ENCODE data around the gene INPP5D.

Gene INPP5D

DNA sequence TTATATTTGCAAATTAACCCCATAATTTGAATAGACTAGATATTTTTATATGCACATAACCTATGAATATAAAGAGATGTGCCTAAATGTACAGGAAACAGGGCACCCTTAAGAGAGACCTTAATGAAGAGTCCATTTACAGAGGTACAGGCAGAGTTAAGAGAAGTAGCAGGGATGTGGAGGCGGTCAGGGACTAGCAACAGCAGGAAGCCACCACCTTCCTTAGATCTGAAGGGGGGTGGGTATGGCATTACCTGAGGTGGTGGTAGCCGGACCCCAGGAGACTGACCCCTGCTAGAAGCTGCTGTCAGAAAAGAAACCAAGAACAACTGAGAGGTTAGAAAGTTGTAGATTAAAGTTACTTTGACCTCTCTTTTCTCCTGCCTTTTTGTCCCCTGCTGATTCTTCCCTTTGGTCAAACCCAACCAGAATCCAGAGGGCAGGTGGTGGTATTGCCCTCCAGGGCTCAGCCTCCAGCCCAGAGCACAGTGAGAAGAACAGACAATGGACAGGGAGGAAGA, 166.4 kb downstream of the INPP5D start (continued):
- TF ChIP-seq, protein P1, sequence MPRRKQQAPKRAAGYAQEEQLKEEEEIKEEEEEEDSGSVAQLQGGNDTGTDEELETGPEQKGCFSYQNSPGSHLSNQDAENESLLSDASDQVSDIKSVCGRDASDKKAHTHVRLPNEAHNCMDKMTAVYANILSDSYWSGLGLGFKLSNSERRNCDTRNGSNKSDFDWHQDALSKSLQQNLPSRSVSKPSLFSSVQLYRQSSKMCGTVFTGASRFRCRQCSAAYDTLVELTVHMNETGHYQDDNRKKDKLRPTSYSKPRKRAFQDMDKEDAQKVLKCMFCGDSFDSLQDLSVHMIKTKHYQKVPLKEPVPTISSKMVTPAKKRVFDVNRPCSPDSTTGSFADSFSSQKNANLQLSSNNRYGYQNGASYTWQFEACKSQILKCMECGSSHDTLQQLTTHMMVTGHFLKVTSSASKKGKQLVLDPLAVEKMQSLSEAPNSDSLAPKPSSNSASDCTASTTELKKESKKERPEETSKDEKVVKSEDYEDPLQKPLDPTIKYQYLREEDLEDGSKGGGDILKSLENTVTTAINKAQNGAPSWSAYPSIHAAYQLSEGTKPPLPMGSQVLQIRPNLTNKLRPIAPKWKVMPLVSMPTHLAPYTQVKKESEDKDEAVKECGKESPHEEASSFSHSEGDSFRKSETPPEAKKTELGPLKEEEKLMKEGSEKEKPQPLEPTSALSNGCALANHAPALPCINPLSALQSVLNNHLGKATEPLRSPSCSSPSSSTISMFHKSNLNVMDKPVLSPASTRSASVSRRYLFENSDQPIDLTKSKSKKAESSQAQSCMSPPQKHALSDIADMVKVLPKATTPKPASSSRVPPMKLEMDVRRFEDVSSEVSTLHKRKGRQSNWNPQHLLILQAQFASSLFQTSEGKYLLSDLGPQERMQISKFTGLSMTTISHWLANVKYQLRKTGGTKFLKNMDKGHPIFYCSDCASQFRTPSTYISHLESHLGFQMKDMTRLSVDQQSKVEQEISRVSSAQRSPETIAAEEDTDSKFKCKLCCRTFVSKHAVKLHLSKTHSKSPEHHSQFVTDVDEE (CRISPR knock-in tag; IDR thresholded peaks at IDR 0.05), result no peak
- TF ChIP-seq GLIS3 (CRISPR knock-in tag; IDR thresholded peaks at IDR 0.05), result no peak
- no peak for TF ChIP-seq ARNTL (CRISPR knock-in tag; IDR thresholded peaks at IDR 0.05; ENCODE audit: borderline replicate concordance, low read depth)
- TF ChIP-seq TCF4 (CRISPR knock-in tag; IDR thresholded peaks at IDR 0.05; ENCODE audit: borderline replicate concordance), result no peak

DNA sequence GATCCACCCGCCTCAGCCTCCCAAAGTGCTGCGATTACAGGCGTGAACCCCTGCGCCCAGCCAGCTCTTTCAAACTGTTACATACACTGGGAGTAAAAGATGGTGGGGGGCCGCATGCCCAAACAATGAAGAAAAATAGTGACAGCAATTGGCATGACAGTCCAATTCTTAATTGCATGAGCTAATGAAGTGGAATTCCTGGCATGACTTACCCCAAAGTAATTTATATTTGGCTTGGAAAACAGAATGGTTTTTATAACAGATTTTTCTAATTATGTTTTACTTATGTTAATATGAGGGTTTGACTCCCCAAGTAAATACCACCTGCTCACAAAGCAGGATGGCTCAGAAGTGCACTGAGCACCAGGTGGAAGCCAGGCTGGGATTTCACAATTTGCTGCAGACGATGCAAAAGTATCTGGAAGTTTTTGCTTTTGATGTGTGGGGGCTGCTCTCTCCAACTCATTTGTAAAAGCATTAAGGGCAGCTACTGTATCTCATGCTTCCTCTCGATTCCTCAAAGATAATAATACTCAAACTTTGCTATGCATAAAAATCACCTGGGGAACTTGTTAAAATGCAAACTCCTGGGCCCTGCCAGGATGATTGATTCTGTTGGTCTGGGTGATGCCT, 167.3 kb downstream of the INPP5D start:
- TF ChIP-seq TCF4 (CRISPR knock-in tag; IDR thresholded peaks at IDR 0.05; ENCODE audit: borderline replicate concordance), result no peak
- TF ChIP-seq ZC3H10 (CRISPR knock-in tag; IDR thresholded peaks at IDR 0.05), result no peak
- TF ChIP-seq, protein P2, sequence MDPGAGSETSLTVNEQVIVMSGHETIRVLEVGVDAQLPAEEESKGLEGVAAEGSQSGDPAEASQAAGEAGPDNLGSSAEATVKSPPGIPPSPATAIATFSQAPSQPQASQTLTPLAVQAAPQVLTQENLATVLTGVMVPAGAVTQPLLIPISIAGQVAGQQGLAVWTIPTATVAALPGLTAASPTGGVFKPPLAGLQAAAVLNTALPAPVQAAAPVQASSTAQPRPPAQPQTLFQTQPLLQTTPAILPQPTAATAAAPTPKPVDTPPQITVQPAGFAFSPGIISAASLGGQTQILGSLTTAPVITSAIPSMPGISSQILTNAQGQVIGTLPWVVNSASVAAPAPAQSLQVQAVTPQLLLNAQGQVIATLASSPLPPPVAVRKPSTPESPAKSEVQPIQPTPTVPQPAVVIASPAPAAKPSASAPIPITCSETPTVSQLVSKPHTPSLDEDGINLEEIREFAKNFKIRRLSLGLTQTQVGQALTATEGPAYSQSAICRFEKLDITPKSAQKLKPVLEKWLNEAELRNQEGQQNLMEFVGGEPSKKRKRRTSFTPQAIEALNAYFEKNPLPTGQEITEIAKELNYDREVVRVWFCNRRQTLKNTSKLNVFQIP (CRISPR knock-in tag; IDR thresholded peaks at IDR 0.05; ENCODE audit: borderline replicate concordance, low read depth), result no peak
- no peak for TF ChIP-seq ARNTL (CRISPR knock-in tag; IDR thresholded peaks at IDR 0.05; ENCODE audit: borderline replicate concordance, low read depth)
- TF ChIP-seq BACH2 (CRISPR knock-in tag; IDR thresholded peaks at IDR 0.05; ENCODE audit: borderline replicate concordance), result no peak
- no peak for TF ChIP-seq GLIS3 (CRISPR knock-in tag; IDR thresholded peaks at IDR 0.05)
- TF ChIP-seq, protein P3, sequence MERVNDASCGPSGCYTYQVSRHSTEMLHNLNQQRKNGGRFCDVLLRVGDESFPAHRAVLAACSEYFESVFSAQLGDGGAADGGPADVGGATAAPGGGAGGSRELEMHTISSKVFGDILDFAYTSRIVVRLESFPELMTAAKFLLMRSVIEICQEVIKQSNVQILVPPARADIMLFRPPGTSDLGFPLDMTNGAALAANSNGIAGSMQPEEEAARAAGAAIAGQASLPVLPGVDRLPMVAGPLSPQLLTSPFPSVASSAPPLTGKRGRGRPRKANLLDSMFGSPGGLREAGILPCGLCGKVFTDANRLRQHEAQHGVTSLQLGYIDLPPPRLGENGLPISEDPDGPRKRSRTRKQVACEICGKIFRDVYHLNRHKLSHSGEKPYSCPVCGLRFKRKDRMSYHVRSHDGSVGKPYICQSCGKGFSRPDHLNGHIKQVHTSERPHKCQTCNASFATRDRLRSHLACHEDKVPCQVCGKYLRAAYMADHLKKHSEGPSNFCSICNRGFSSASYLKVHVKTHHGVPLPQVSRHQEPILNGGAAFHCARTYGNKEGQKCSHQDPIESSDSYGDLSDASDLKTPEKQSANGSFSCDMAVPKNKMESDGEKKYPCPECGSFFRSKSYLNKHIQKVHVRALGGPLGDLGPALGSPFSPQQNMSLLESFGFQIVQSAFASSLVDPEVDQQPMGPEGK (CRISPR knock-in tag; IDR thresholded peaks at IDR 0.05; ENCODE audit: borderline replicate concordance), result no peak
- no peak for ATAC-seq

DNA sequence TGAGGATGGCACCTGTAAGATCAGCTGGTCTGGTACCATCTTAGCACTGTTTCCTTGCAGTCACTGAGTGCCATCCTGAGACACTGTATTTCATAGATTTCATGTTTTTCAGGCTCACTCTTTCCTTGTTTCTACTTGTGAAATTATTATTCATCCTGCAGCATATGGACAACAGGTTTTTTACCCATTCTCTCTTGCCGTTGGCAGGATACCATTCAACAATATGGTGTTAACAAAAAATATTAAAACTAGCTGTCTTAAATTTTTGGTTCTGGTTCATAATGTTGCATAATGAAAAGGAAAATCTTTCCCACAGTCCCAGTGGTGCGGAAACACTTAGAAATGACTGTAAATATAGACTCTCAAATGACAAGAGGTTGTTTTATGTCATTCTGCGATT, 168.2 kb downstream of the INPP5D start:
- TF ChIP-seq, protein P4, sequence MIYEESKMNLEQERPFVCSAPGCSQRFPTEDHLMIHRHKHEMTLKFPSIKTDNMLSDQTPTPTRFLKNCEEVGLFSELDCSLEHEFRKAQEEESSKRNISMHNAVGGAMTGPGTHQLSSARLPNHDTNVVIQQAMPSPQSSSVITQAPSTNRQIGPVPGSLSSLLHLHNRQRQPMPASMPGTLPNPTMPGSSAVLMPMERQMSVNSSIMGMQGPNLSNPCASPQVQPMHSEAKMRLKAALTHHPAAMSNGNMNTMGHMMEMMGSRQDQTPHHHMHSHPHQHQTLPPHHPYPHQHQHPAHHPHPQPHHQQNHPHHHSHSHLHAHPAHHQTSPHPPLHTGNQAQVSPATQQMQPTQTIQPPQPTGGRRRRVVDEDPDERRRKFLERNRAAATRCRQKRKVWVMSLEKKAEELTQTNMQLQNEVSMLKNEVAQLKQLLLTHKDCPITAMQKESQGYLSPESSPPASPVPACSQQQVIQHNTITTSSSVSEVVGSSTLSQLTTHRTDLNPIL (CRISPR knock-in tag; IDR thresholded peaks at IDR 0.05; ENCODE audit: low read depth), result no peak
- TF ChIP-seq RARB (CRISPR knock-in tag; IDR thresholded peaks at IDR 0.05) (no peak), CSDC2 (CRISPR knock-in tag; IDR thresholded peaks at IDR 0.05) (no peak), ARNTL (CRISPR knock-in tag; IDR thresholded peaks at IDR 0.05; ENCODE audit: borderline replicate concordance, low read depth) (no peak), ZNF565 (CRISPR knock-in tag; conservative IDR thresholded peaks at IDR 0.05; ENCODE audit: low read depth) (no peak), TCF4 (CRISPR knock-in tag; IDR thresholded peaks at IDR 0.05; ENCODE audit: borderline replicate concordance) (no peak), TOX (CRISPR knock-in tag; IDR thresholded peaks at IDR 0.05; ENCODE audit: borderline replicate concordance) (no peak), BACH2 (CRISPR knock-in tag; IDR thresholded peaks at IDR 0.05; ENCODE audit: borderline replicate concordance) (no peak), ZFP3 (CRISPR knock-in tag; IDR thresholded peaks at IDR 0.05) (no peak)
- TF ChIP-seq, protein P1 (CRISPR knock-in tag; IDR thresholded peaks at IDR 0.05), result no peak
- ATAC-seq, result no peak

Data from SK-N-SH treated with all-trans-retinoic acid at 6 μM for 48 hours (cell line).